ENCODE data around the gene LDLRAD4. TPM values are rescaled to one million over a fixed set of nuclear protein-coding genes. Genes with fewer than 3 reads are reported as not detected.

The LDLRAD4 gene
- polyA plus RNA-seq, 1 of the 3 experiments (the other 2 are of a cell fraction) = 0.16 TPM

DNA sequence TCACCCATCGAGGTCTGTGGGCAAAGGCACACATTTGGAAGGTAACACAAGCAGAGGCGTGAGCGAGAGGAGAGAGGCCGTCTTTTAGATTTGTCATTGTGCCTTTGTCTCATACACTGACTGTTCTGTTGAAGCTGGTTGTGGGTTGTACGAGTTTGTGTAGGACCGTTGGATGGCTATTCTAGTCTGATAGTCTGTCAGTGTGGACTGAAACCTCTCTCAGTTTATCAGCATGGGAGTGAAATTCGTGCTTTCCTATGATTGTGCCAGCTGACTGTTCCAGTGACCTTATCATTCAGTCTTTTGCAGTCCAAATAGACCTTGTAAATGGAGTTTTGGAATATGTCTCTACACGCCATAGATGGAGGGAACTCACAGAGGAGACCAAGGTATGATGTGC is 143.5 kb downstream of the LDLRAD4 start:
- no peak overlapping the region for H2AFZ ChIP-seq (ENCODE audit: low read depth)
- no peak overlapping the region for H3K4me2 ChIP-seq
- TF ChIP-seq JUND (IDR thresholded peaks at IDR 0.05) = no peak
- TF ChIP-seq NRF1 (IDR thresholded peaks at IDR 0.05; ENCODE audit: low read depth, low read length) = no peak
- TF ChIP-seq, protein P1, sequence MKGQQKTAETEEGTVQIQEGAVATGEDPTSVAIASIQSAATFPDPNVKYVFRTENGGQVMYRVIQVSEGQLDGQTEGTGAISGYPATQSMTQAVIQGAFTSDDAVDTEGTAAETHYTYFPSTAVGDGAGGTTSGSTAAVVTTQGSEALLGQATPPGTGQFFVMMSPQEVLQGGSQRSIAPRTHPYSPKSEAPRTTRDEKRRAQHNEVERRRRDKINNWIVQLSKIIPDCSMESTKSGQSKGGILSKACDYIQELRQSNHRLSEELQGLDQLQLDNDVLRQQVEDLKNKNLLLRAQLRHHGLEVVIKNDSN (IDR thresholded peaks at IDR 0.05; ENCODE audit: borderline replicate concordance, low read depth) = no peak
- TF ChIP-seq, protein P2, sequence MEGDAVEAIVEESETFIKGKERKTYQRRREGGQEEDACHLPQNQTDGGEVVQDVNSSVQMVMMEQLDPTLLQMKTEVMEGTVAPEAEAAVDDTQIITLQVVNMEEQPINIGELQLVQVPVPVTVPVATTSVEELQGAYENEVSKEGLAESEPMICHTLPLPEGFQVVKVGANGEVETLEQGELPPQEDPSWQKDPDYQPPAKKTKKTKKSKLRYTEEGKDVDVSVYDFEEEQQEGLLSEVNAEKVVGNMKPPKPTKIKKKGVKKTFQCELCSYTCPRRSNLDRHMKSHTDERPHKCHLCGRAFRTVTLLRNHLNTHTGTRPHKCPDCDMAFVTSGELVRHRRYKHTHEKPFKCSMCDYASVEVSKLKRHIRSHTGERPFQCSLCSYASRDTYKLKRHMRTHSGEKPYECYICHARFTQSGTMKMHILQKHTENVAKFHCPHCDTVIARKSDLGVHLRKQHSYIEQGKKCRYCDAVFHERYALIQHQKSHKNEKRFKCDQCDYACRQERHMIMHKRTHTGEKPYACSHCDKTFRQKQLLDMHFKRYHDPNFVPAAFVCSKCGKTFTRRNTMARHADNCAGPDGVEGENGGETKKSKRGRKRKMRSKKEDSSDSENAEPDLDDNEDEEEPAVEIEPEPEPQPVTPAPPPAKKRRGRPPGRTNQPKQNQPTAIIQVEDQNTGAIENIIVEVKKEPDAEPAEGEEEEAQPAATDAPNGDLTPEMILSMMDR (IDR thresholded peaks at IDR 0.05) = no peak
- no peak for TF ChIP-seq RXRA (IDR thresholded peaks at IDR 0.05; ENCODE audit: borderline replicate concordance, low read depth)
- no peaks in the 10 kb centered on the region; a peak in 1 of 4 replicates for H3K4me1 ChIP-seq (ENCODE audit: control insufficient read depth in 1 of 2, insufficient read depth in 2 of 2, low read depth in 1 of 2, low read length in 1 of 2)
- H3K9ac ChIP-seq = no peak overlapping the region
- no peaks in the 10 kb centered on the region for H3K9me2 ChIP-seq
- no peaks in the 10 kb centered on the region for H3K36me3 ChIP-seq (replicated peaks in 1 of 2; ENCODE audit: control insufficient read depth in 1 of 2, insufficient read depth in 2 of 2, low read length in 1 of 2)
- ChIA-PET CTCF (no interaction called here), POLR2A (no interaction called here)
- H3K9me3 ChIP-seq = no peaks in the 10 kb centered on the region
- H3K27me3 ChIP-seq (ENCODE audit: insufficient read depth) = no peaks in the 10 kb centered on the region
- no peak overlapping the region for H3K4me3 ChIP-seq (ENCODE audit: low read depth in 2 of 2, low read length in 1 of 2)
- no peaks in the 10 kb centered on the region for H3K79me2 ChIP-seq (ENCODE audit: insufficient read depth)
- H3F3A ChIP-seq (replicated peaks; ENCODE audit: insufficient read depth) = no peaks in the 10 kb centered on the region
- no peak overlapping the region for H3K27ac ChIP-seq (ENCODE audit: low read depth in 2 of 2, low read length in 1 of 2)
- DNase-seq = no peak
- H4K20me1 ChIP-seq (ENCODE audit: insufficient read depth) = no peaks in the 10 kb centered on the region
- 61% methylated on average over 8 of the region's 8 CpGs for WGBS (ENCODE audit: low lambda C conversion rate)

- no peak overlapping the region for H2AFZ ChIP-seq (ENCODE audit: low read depth)
- no peaks in the 10 kb centered on the region; a peak in 1 of 4 replicates for H3K4me1 ChIP-seq (ENCODE audit: control insufficient read depth in 1 of 2, insufficient read depth in 2 of 2, low read depth in 1 of 2, low read length in 1 of 2)
- POLR2A ChIA-PET = no interaction called here
- no peak overlapping the region for H3K4me3 ChIP-seq (ENCODE audit: low read depth in 2 of 2, low read length in 1 of 2)
- no peak overlapping the region for H3K9ac ChIP-seq
- H3K27ac ChIP-seq (ENCODE audit: low read depth in 2 of 2, low read length in 1 of 2) = no peak overlapping the region
- H3K9me2 ChIP-seq = no peaks in the 10 kb centered on the region
- no peaks in the 10 kb centered on the region for H3K27me3 ChIP-seq (ENCODE audit: insufficient read depth)
- H3K9me3 ChIP-seq = no peaks in the 10 kb centered on the region
- no peaks in the 10 kb centered on the region for H3K36me3 ChIP-seq (replicated peaks in 1 of 2; ENCODE audit: control insufficient read depth in 1 of 2, insufficient read depth in 2 of 2, low read length in 1 of 2)
- 70% methylated on average over 2 of the region's 2 CpGs for WGBS (ENCODE audit: low lambda C conversion rate)
- no peaks in the 10 kb centered on the region for H3K79me2 ChIP-seq (ENCODE audit: insufficient read depth)
- H3K4me2 ChIP-seq = no peak overlapping the region
- no peaks in the 10 kb centered on the region for H3F3A ChIP-seq (replicated peaks; ENCODE audit: insufficient read depth)
- CTCF ChIA-PET = no interaction called here
- no peak for DNase-seq
- no peak for TF ChIP-seq MEF2A (IDR thresholded peaks at IDR 0.05; ENCODE audit: borderline replicate concordance, low read depth)
- no peak for TF ChIP-seq RCOR1 (IDR thresholded peaks at IDR 0.05; ENCODE audit: low read length)
- no peak for TF ChIP-seq FOXJ3 (CRISPR knock-in tag; IDR thresholded peaks at IDR 0.05)
- no peak for TF ChIP-seq SIN3A (IDR thresholded peaks at IDR 0.05; ENCODE audit: borderline replicate concordance, low read depth, low read length)
- TF ChIP-seq FOXM1 (IDR thresholded peaks at IDR 0.05; ENCODE audit: low read depth) = no peak
- TF ChIP-seq IRF3 (IDR thresholded peaks at IDR 0.05; ENCODE audit: low read depth, low read length) = no peak
- TF ChIP-seq NFIC (IDR thresholded peaks at IDR 0.05; ENCODE audit: borderline replicate concordance) = no peak
- no peak for TF ChIP-seq GABPA (IDR thresholded peaks at IDR 0.05; ENCODE audit: low read depth)
- TF ChIP-seq TAF1 (IDR thresholded peaks at IDR 0.05; ENCODE audit: borderline replicate concordance, low read depth, low read length) = no peak
- no peak for TF ChIP-seq RXRA (IDR thresholded peaks at IDR 0.05; ENCODE audit: borderline replicate concordance, low read depth)
- no peaks in the 10 kb centered on the region for H4K20me1 ChIP-seq (ENCODE audit: insufficient read depth)
Observed at GRCh38 chr18:13362607-13363006, 144.0 kb downstream of the LDLRAD4 start.

All from SK-N-SH (cell line).